ENCODE measurements around the gene DCHS1.
A peak's percentile ranks its signal among the peaks of the same experiment; 100 is the strongest.

Gene DCHS1

GRCh38 chr11:6610591-6610990 lies 45.0 kb downstream of the DCHS1 start:
- DNase-seq (ENCODE audit: low spot score): no peak

GRCh38 chr11:6609502-6610015 lies 46.0 kb downstream of the DCHS1 start:
- no peak for DNase-seq (ENCODE audit: low spot score)

GRCh38 chr11:6608726-6609501 lies 46.7 kb downstream of the DCHS1 start:
- DNase-seq (ENCODE audit: low spot score): no peak

GRCh38 chr11:6608011-6608410 lies 47.6 kb downstream of the DCHS1 start:
- DNase-seq (ENCODE audit: low spot score): no peak

GRCh38 chr11:6607190-6607795 lies 48.3 kb downstream of the DCHS1 start:
- DNase-seq (ENCODE audit: low spot score): no peak

GRCh38 chr11:6606471-6607189 lies 49.0 kb downstream of the DCHS1 start:
- DNase-seq (ENCODE audit: low spot score): no peak

GRCh38 chr11:6604790-6605189 lies 50.8 kb downstream of the DCHS1 start:
- no peak for DNase-seq (ENCODE audit: low spot score)

GRCh38 chr11:6604081-6604626 lies 51.5 kb downstream of the DCHS1 start:
- peak; percentile 53 for DNase-seq (ENCODE audit: low spot score)

- peak; percentile 94 for DNase-seq (ENCODE audit: low spot score)
Observed at GRCh38 chr11:6603287-6604080, 52.1 kb downstream of the DCHS1 start, which contains the start of the genes ILK and RRP8. Gene ILK, plus strand, starts transcription at chr11:6603774. Its CDS starts 498 bp downstream, at chr11:6604272. Gene RRP8, minus strand, starts transcription at chr11:6603616. Its CDS starts 114 bp downstream, at chr11:6603502.

- no peak for DNase-seq (ENCODE audit: low spot score)
Observed at GRCh38 chr11:6602096-6602940, 53.3 kb downstream of the DCHS1 start.

GRCh38 chr11:6601041-6601461 lies 54.6 kb downstream of the DCHS1 start:
- no peak for DNase-seq (ENCODE audit: low spot score)

GRCh38 chr11:6599881-6600390 lies 55.7 kb downstream of the DCHS1 start:
- DNase-seq (ENCODE audit: low spot score): no peak

- DNase-seq (ENCODE audit: low spot score): no peak
Observed at GRCh38 chr11:6599449-6599848, 56.2 kb downstream of the DCHS1 start.

- DNase-seq (ENCODE audit: low spot score): no peak
Observed at GRCh38 chr11:6598555-6598954, 57.1 kb downstream of the DCHS1 start.

GRCh38 chr11:6596239-6596877 lies 59.3 kb downstream of the DCHS1 start:
- no peak for DNase-seq (ENCODE audit: low spot score)

GRCh38 chr11:6594142-6594768 lies 61.4 kb downstream of the DCHS1 start:
- DNase-seq (ENCODE audit: low spot score): no peak

GRCh38 chr11:6588018-6588417 lies 67.6 kb downstream of the DCHS1 start:
- DNase-seq (ENCODE audit: low spot score): no peak

GRCh38 chr11:6587360-6587953 lies 68.2 kb downstream of the DCHS1 start:
- DNase-seq (ENCODE audit: low spot score): no peak
